Psoas muscle (tissue), 8 donors: ENCODE measurements around the gene SEMA3C. TPM values are rescaled to one million over a fixed set of nuclear protein-coding genes. Genes with fewer than 3 reads are reported as not detected.

Experiments
- ATAC-seq, 4 donors: fragments of 200-7000 bp; cut with Tn5 transposase; one replicate each; pipeline ENCODE4 v1.9.1; 2020; ENCODE audit warnings: moderate library complexity in 3 of 4, mild to moderate bottlenecking in 2 of 4
- DNase-seq, 2 donors: peaks; one replicate each; pipeline ENCODE4 v3.0.0-alpha.2; 2020
- H3K27ac ChIP-seq: fragments of 200-600 bp; one replicate; pipeline ENCODE4 v1.8.0; 2022
- H3K27me3 ChIP-seq, 3 donors: fragments of 200-600 bp in 1 of 3; one replicate each; pipeline versions ENCODE4 v1.6.1 to v1.8.0; 2013 to 2022; ENCODE audit warnings: low read length in 2 of 3, mild to moderate bottlenecking in 2 of 3, moderate library complexity in 1 of 3; ENCODE audit not compliant: insufficient read depth in 3 of 3
- H3K36me3 ChIP-seq, 2 donors: fragments of 200-600 bp in 1 of 2; one replicate each; pipeline versions ENCODE4 v1.6.1 to v1.8.0; 2013 to 2022; ENCODE audit warnings: low read depth in 1 of 2, mild to moderate bottlenecking in 1 of 2, moderate library complexity in 1 of 2; ENCODE audit not compliant: insufficient read depth in 1 of 2
- H3K4me1 ChIP-seq: fragments of 200-600 bp; one replicate; pipeline ENCODE4 v1.8.0; 2022
- H3K4me3 ChIP-seq: fragments of 200-600 bp; one replicate; pipeline ENCODE4 v1.8.0; 2022; ENCODE audit warnings: mild to moderate bottlenecking
- H3K9me3 ChIP-seq: fragments of 200-600 bp; one replicate; pipeline ENCODE4 v1.8.0; 2022
- CTCF ChIP-seq: fragments of 200-600 bp; IDR thresholded peaks from one replicate; pipeline ENCODE4 v1.8.0; 2022; ENCODE audit warnings: antibody characterized with exemption
- WGBS, 3 donors: extraction: QIAGEN DNeasy Blood & Tissue Kit; methylation state at CpG; one replicate each; pipeline versions ENCODE4 v1.1.6 to v1.1.7; 2013; 5-methylcytosine and 5-hydroxymethylcytosine counted together
- intact Hi-C, 2 donors: fragments of 100-400 bp; cut with DNase I; formaldehyde crosslinking; loops; one replicate each; pipeline versions ENCODE4 v1.11.0 to v1.14.2; 2022
- polyA plus RNA-seq, 3 donors: library from polyadenylated mRNA; stranded (reverse); fragments of 200-250 nt; gene quantifications; one replicate each; pipeline ENCODE4 v1.2.3, GENCODE V29; 2013
- total RNA-seq, 4 donors: library from RNA; stranded (reverse); fragmentation: NEBNext Ultra II Directional in 2 of 4; extraction: Animal tissue kit (Norgen Biotek cat#: 25700) in 2 of 4; gene quantifications; one replicate each; pipeline versions ENCODE4 v1.2.1 to v1.2.4, GENCODE V29; 2021 to 2023
- donor health status: healthy with polysubstance abuse.
- donor health status: DM: no; HTN: no; CAD: no; lungs with moderate emphysema.
- donor health status: Bipolar disorder and iron deficiency.
- donor health status: healthy.
- donor health status: DM: yes; HTN: yes; CAD: no.
- donor health status: DM: no; HTN: no; CAD: no.
- donor health status: DM: no; HTN: no; CAD: no.
- donor health status: DM: yes; HTN: yes; CAD: no.

The SEMA3C gene
- total and polyA plus RNA-seq, 7 donors = 6.6 to 63.1 (median 18.3) TPM

GRCh38 chr7:80764132-80764531 lies 154.7 kb downstream of the SEMA3C start:
- Histone ChIP-seq H3K9me3 (no peaks in the 10 kb centered on the region), H3K27me3 (no peaks in the 10 kb centered on the region), H3K27ac (no peak overlapping the region), H3K36me3 (peaks cover 4 to 10% of the 10 kb centered on the region in 2 donors), H3K4me3 (no peak overlapping the region), H3K4me1 (no peaks in the 10 kb centered on the region)
- 69 to 78% (median 73%) methylated on average over 2 of the region's 2 CpGs for WGBS, 3 donors
- ATAC-seq (no peak), DNase-seq (no peak)
- intact Hi-C loops = no loop called here
- no peak for TF ChIP-seq CTCF

DNA sequence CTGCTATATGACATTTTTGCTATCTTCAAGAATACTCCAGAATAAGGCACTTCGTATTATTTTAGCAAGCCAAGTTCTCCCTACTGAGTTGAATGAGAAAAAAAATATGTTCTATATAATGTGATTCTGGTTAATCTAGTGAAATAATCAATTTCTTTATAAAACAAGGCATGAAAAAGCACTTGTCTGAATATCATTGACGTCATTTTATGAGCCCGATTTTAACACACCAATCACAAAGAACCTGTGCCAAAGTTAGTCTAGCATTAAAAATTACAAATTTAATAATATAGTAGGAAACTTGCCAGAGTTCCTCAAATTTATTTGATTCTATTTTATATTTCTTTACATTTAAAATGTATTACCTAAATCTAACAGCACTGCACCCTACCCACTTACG lies 155.1 kb downstream of the SEMA3C start:
- intact Hi-C loops = no loop called here
- no peaks in the 10 kb centered on the region for H3K27me3 ChIP-seq
- DNase-seq (no peak), ATAC-seq (no peak)
- WGBS, 3 donors = 68 to 76% (median 68%) methylated on average over 4 of the region's 4 CpGs
- H3K4me3 ChIP-seq = no peak overlapping the region
- H3K4me1 ChIP-seq = no peaks in the 10 kb centered on the region
- H3K36me3 ChIP-seq = peaks cover 4 to 10% of the 10 kb centered on the region in 2 donors
- H3K27ac ChIP-seq = no peak overlapping the region
- H3K9me3 ChIP-seq = no peaks in the 10 kb centered on the region
- no peak for TF ChIP-seq CTCF

DNA sequence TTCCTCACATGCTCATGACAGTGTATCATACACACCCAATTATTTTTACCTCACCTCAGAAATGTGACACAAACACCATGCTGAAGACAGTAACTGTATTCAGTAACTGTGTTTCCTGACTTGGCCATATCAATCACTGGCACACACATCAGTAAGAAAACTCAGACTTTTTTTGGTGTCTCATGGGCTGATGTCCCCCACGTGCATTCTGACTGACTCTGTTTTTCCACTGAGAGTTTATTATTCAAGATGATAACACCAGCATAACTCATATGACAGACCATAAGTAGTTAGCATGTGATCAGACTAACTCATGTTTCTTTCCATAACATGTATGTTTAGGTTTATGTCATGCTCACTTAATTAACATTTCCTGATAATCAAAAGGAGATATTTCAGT lies 155.6 kb downstream of the SEMA3C start:
- intact Hi-C loops = no loop called here
- Histone ChIP-seq H3K36me3 (peaks cover 2 to 13% of the 10 kb centered on the region in 2 donors), H3K27me3 (no peaks in the 10 kb centered on the region), H3K4me3 (no peak overlapping the region), H3K9me3 (no peaks in the 10 kb centered on the region), H3K27ac (no peak overlapping the region), H3K4me1 (no peaks in the 10 kb centered on the region)
- no peak for TF ChIP-seq CTCF
- DNase-seq (no peak), ATAC-seq (no peak)
- WGBS, 3 donors = 30 to 48% (median 38%) methylated on average over 1 of the region's 1 CpG

DNA sequence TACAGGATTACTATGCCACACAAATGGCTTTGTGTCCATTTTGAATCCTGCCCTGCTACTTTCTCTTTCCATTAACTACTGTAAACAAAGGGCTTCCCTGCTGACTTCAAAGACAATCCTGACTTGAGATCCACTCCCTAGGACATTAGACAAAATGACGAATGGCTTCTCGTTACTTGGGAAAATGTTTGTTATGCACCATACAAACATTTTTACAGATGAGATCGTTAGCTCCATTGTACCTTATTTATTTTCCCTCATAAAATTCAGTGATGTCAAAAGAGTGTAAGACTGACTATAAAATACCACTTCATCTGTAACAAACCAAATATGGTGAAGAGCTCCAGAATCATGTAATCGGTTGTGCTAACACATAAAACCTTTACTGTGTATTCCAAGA lies 158.6 kb downstream of the SEMA3C start:
- H3K36me3 ChIP-seq = peaks cover 0 to 35% of the 10 kb centered on the region in 2 donors
- no peak for DNase-seq
- intact Hi-C loops = no loop called here
- no peak overlapping the region for H3K27ac ChIP-seq
- no peak overlapping the region for H3K4me3 ChIP-seq
- no peak for ATAC-seq
- H3K4me1 ChIP-seq = no peaks in the 10 kb centered on the region
- no peaks in the 10 kb centered on the region for H3K27me3 ChIP-seq
- WGBS, 3 donors = 77 to 82% (median 81%) methylated on average over 4 of the region's 4 CpGs
- no peaks in the 10 kb centered on the region for H3K9me3 ChIP-seq
- no peak for TF ChIP-seq CTCF

- 89 to 94% (median 92%) methylated on average over 6 of the region's 6 CpGs for WGBS, 3 donors
These were observed 165.7 kb downstream of the SEMA3C start for GRCh38 chr7:80752954-80753690.

More at GRCh38 chr7:80752954-80753690, 165.7 kb downstream of the SEMA3C start:
- DNase-seq (no peak), ATAC-seq (no peak)
- Histone ChIP-seq H3K27ac (no peak overlapping the region), H3K36me3 (peaks cover 2 to 45% of the 10 kb centered on the region in 2 donors), H3K27me3 (no peaks in the 10 kb centered on the region), H3K9me3 (no peaks in the 10 kb centered on the region), H3K4me1 (no peaks in the 10 kb centered on the region), H3K4me3 (no peak overlapping the region)
- intact Hi-C loops = no loop called here
- TF ChIP-seq CTCF = no peak
